ENCODE results near the gene RABEP2.

GRCh38 chr16:28867241-28867640 lies 57.8 kb downstream of the RABEP2 start:
- no peak for TF ChIP-seq ZNF57 (CRISPR knock-in tag; IDR thresholded peaks at IDR 0.05)
- TF ChIP-seq, protein P1, sequence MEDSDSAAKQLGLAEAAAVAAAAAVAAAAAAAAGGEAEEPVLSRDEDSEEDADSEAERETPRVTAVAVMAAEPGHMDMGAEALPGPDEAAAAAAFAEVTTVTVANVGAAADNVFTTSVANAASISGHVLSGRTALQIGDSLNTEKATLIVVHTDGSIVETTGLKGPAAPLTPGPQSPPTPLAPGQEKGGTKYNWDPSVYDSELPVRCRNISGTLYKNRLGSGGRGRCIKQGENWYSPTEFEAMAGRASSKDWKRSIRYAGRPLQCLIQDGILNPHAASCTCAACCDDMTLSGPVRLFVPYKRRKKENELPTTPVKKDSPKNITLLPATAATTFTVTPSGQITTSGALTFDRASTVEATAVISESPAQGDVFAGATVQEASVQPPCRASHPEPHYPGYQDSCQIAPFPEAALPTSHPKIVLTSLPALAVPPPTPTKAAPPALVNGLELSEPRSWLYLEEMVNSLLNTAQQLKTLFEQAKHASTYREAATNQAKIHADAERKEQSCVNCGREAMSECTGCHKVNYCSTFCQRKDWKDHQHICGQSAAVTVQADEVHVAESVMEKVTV (CRISPR knock-in tag; IDR thresholded peaks at IDR 0.05): no peak
- TF ChIP-seq, protein P2, sequence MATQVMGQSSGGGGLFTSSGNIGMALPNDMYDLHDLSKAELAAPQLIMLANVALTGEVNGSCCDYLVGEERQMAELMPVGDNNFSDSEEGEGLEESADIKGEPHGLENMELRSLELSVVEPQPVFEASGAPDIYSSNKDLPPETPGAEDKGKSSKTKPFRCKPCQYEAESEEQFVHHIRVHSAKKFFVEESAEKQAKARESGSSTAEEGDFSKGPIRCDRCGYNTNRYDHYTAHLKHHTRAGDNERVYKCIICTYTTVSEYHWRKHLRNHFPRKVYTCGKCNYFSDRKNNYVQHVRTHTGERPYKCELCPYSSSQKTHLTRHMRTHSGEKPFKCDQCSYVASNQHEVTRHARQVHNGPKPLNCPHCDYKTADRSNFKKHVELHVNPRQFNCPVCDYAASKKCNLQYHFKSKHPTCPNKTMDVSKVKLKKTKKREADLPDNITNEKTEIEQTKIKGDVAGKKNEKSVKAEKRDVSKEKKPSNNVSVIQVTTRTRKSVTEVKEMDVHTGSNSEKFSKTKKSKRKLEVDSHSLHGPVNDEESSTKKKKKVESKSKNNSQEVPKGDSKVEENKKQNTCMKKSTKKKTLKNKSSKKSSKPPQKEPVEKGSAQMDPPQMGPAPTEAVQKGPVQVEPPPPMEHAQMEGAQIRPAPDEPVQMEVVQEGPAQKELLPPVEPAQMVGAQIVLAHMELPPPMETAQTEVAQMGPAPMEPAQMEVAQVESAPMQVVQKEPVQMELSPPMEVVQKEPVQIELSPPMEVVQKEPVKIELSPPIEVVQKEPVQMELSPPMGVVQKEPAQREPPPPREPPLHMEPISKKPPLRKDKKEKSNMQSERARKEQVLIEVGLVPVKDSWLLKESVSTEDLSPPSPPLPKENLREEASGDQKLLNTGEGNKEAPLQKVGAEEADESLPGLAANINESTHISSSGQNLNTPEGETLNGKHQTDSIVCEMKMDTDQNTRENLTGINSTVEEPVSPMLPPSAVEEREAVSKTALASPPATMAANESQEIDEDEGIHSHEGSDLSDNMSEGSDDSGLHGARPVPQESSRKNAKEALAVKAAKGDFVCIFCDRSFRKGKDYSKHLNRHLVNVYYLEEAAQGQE (IDR thresholded peaks at IDR 0.05; ENCODE audit: borderline replicate concordance): no peak
- TF ChIP-seq, protein P2 (CRISPR knock-in tag; IDR thresholded peaks at IDR 0.05; ENCODE audit: low read depth): no peak
- no peak for TF ChIP-seq BDP1 (IDR thresholded peaks at IDR 0.05; ENCODE audit: insufficient read depth, insufficient read length)
- TF ChIP-seq ZNF586 (CRISPR knock-in tag; conservative IDR thresholded peaks at IDR 0.05): no peak
- no peak for TF ChIP-seq ZNF780A (CRISPR knock-in tag; IDR thresholded peaks at IDR 0.05)
